Liver (tissue), 3 donors: ENCODE results near the gene KRT8.

Experiments
- ATF3 ChIP-seq: IDR thresholded peaks from 2 replicates; pipeline ENCODE4 v1.6.1; 2016; ENCODE audit warnings: antibody characterized with exemption
- CTCF ChIP-seq: fragments of 150-350 bp; IDR thresholded peaks from 2 replicates; pipeline ENCODE4 v1.5.1; 2017; ENCODE audit warnings: improper control_type of control experiment, low read depth, low read length; ENCODE audit not compliant: missing input control
- EGR1 ChIP-seq, 2 donors: IDR thresholded peaks; 2 replicates each; pipeline ENCODE4 v1.6.1; 2016 to 2018; ENCODE audit warnings: antibody characterized with exemption in 2 of 2, low read depth in 2 of 2
- FOXA1 ChIP-seq: IDR thresholded peaks from 2 replicates; pipeline ENCODE4 v1.6.1; 2016; ENCODE audit warnings: antibody characterized with exemption
- HNF4A ChIP-seq, 2 donors: conservative IDR thresholded peaks; 2 replicates each; pipeline ENCODE4 v1.6.1; 2016; ENCODE audit warnings: antibody characterized with exemption in 2 of 2, mild to moderate bottlenecking in 2 of 2
- HNF4G ChIP-seq: IDR thresholded peaks from 2 replicates; pipeline ENCODE4 v1.6.1; 2016; ENCODE audit warnings: antibody characterized with exemption
- JUND ChIP-seq, 2 donors: IDR thresholded peaks; 2 replicates each; pipeline ENCODE4 v1.6.1; 2016; ENCODE audit warnings: antibody characterized with exemption in 2 of 2
- MAX ChIP-seq: IDR thresholded peaks from 2 replicates; pipeline ENCODE4 v1.6.1; 2016; ENCODE audit warnings: antibody characterized with exemption
- REST ChIP-seq: IDR thresholded peaks from 2 replicates; pipeline ENCODE4 v1.6.1; 2016; ENCODE audit warnings: antibody characterized with exemption, mild to moderate bottlenecking
- SP1 ChIP-seq: IDR thresholded peaks from 2 replicates; pipeline ENCODE4 v1.6.1; 2018; ENCODE audit warnings: antibody characterized with exemption, mild to moderate bottlenecking
- TAF1 ChIP-seq: conservative IDR thresholded peaks from 2 replicates; pipeline ENCODE4 v1.6.1; 2016; ENCODE audit warnings: antibody characterized with exemption, mild to moderate bottlenecking
- ZBTB33 ChIP-seq: IDR thresholded peaks from 2 replicates; pipeline ENCODE4 v1.6.1; 2016; ENCODE audit warnings: antibody characterized with exemption
- donor health status: healthy.
- donor health status: healthy.

- no peak for TF ChIP-seq ATF3
- no peak for TF ChIP-seq ZBTB33
- TF ChIP-seq JUND (IDR thresholded peaks at IDR 0.05) = peak in 1 of 2 donors; percentile 57
- no peak for TF ChIP-seq CTCF
- TF ChIP-seq FOXA1 = no peak
- TF ChIP-seq HNF4G = peak; percentile 55
- peak; percentile 41 for TF ChIP-seq TAF1
- no peak for TF ChIP-seq REST
- TF ChIP-seq SP1 = peak; percentile 88
- TF ChIP-seq EGR1 (IDR thresholded peaks at IDR 0.05; ENCODE audit: low read depth in 2 of 2) = no peak
- peak; percentile 32 for TF ChIP-seq MAX
- TF ChIP-seq HNF4A (conservative IDR thresholded peaks at IDR 0.05) = peak; percentile 69 to 80
Observed at GRCh38 chr12:52925717-52926595, 21.1 kb upstream of the KRT8 start.
